ENCODE results near the gene CAMTA1. TPM values are rescaled to one million over a fixed set of nuclear protein-coding genes. Genes with fewer than 3 reads are reported as not detected.

The CAMTA1 gene
- total RNA-seq, 2 experiments from 2014 or later: 43.9 to 73.3 TPM

DNA sequence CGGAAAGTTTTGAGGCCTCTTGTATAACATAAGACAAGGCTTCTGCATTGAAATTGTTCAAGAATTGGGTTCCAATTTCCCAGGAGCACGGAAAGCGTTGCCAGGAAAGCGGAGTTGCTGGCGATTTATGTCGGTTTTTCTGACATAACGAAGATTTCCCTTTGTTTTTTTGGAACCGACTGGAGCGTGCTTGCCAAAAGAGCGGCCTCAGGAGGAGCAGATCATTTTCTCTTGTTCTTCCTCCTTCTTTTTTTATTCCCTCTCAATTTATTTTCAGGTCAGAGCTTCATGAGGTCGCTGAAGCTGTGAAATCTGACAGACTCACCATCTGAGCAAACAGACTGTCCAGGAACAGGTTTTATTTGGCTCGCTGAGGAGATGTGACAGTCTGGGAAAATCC, 275.5 kb downstream of the CAMTA1 start:
- no peak overlapping the region for H3K27ac ChIP-seq (ENCODE audit: low read depth, low read length, poor library complexity, severe bottlenecking)
- POLR2A ChIA-PET: no interaction called here
- H3K4me3 ChIP-seq (ENCODE audit: low read depth, low read length, poor library complexity, severe bottlenecking): no peak overlapping the region
- no peaks in the 10 kb centered on the region for H3K36me3 ChIP-seq (ENCODE audit: insufficient read depth, low read length)
- no TSS peak for BruUV-seq (replicated peaks)
- H3K9me3 ChIP-seq (ENCODE audit: low read length): no peaks in the 10 kb centered on the region
- H3K9me2 ChIP-seq (ENCODE audit: insufficient read depth, low read length): no peaks in the 10 kb centered on the region
- no peaks in the 10 kb centered on the region for H3K79me2 ChIP-seq (ENCODE audit: insufficient read depth, low read depth, low read length)
- TF ChIP-seq, protein P1, sequence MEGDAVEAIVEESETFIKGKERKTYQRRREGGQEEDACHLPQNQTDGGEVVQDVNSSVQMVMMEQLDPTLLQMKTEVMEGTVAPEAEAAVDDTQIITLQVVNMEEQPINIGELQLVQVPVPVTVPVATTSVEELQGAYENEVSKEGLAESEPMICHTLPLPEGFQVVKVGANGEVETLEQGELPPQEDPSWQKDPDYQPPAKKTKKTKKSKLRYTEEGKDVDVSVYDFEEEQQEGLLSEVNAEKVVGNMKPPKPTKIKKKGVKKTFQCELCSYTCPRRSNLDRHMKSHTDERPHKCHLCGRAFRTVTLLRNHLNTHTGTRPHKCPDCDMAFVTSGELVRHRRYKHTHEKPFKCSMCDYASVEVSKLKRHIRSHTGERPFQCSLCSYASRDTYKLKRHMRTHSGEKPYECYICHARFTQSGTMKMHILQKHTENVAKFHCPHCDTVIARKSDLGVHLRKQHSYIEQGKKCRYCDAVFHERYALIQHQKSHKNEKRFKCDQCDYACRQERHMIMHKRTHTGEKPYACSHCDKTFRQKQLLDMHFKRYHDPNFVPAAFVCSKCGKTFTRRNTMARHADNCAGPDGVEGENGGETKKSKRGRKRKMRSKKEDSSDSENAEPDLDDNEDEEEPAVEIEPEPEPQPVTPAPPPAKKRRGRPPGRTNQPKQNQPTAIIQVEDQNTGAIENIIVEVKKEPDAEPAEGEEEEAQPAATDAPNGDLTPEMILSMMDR (conservative IDR thresholded peaks at IDR 0.05; ENCODE audit: low read length): no peak
- no peak for TF ChIP-seq EZH2phosphoT487 (IDR thresholded peaks at IDR 0.05; ENCODE audit: borderline replicate concordance, low read depth, low read length)
- intact Hi-C loops (cut with micrococcal nuclease; ENCODE audit: unreplicated experiment): no loop called here
- no peak overlapping the region for H3K4me2 ChIP-seq (ENCODE audit: low read length)
- no peaks in the 10 kb centered on the region for H3K4me1 ChIP-seq (ENCODE audit: insufficient read depth, low read length, poor library complexity, severe bottlenecking)
- CTCF ChIA-PET (ENCODE audit: unreplicated experiment): no interaction called here
- H4K20me1 ChIP-seq (ENCODE audit: insufficient read depth, low read length): no peaks in the 10 kb centered on the region
- no peak overlapping the region for H2AFZ ChIP-seq (ENCODE audit: low read length)
- DNase-seq (ENCODE audit: low spot score): no peak

DNA sequence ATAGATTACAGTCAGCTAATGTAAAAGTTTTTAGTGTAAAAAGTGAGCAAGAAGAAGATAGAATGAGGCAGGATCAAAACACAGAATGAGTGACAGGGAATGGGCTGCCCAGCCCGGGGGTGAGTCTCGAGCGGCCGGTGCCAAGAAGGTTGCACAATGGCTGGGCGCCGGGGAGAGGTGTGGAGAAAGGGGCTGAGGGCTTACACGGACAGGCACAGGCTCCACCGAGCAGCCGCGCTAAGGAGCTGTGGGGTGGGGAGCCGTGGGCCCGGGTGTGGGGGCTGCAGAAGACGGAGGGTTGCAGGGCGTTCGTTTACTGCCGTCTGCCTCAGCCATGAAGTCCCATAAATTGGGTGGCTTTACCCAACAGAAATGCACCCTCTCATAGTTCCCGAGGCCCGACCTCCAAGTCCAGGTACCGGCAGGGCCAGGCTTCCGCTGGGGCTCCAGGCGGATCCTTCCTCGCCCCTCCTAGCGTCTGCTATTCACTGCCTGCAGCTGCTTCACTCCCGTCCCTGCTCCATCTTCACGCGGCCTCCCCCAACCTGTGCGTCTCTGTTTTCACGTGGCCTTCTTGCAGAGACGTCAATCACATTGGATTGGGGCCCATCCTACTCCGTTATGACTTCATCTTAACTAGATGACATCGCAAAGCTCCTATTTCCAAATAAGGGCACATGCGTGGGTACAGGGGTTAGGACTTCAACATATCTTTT, 277.2 kb downstream of the CAMTA1 start:
- no peaks in the 10 kb centered on the region for H3K9me2 ChIP-seq (ENCODE audit: insufficient read depth, low read length)
- no peaks in the 10 kb centered on the region for H3K4me1 ChIP-seq (ENCODE audit: insufficient read depth, low read length, poor library complexity, severe bottlenecking)
- ChIA-PET CTCF (ENCODE audit: unreplicated experiment) (no interaction called here), POLR2A (no interaction called here)
- TF ChIP-seq EZH2phosphoT487 (IDR thresholded peaks at IDR 0.05; ENCODE audit: borderline replicate concordance, low read depth, low read length): no peak
- TF ChIP-seq, protein P1 (conservative IDR thresholded peaks at IDR 0.05; ENCODE audit: low read length): no peak
- no peaks in the 10 kb centered on the region for H3K36me3 ChIP-seq (ENCODE audit: insufficient read depth, low read length)
- DNase-seq (ENCODE audit: low spot score): no peak
- no peaks in the 10 kb centered on the region for H3K79me2 ChIP-seq (ENCODE audit: insufficient read depth, low read depth, low read length)
- no peak overlapping the region for H3K27ac ChIP-seq (ENCODE audit: low read depth, low read length, poor library complexity, severe bottlenecking)
- no peaks in the 10 kb centered on the region for H4K20me1 ChIP-seq (ENCODE audit: insufficient read depth, low read length)
- intact Hi-C loops (cut with micrococcal nuclease; ENCODE audit: unreplicated experiment): no loop called here
- H3K9me3 ChIP-seq (ENCODE audit: low read length): no peaks in the 10 kb centered on the region
- H3K4me2 ChIP-seq (ENCODE audit: low read length): no peak overlapping the region
- no peak overlapping the region for H3K4me3 ChIP-seq (ENCODE audit: low read depth, low read length, poor library complexity, severe bottlenecking)
- H2AFZ ChIP-seq (ENCODE audit: low read length): no peak overlapping the region
- no TSS peak for BruUV-seq (replicated peaks)

DNA sequence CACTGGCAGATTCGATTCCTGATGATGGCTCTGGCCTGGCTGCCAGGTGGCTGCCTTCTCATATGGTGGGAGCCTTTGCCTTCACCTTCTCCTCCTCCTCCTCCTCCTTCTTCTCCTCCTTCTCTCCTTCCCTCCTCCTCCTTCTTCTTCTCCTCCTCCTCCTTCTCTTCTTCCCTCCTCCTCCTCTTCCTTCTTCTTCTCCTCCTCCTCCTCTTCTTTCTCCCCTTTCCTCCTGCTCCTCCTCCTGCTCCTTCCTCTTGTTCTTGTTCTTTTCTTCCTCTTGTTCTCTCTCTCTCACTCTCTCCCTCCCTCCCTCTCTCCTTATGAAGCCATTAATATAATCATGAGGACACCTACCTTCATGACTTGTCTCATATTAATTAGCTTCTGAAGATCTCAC, 278.7 kb downstream of the CAMTA1 start:
- Histone ChIP-seq H3K4me3 (ENCODE audit: low read depth, low read length, poor library complexity, severe bottlenecking) (no peak overlapping the region), H3K36me3 (ENCODE audit: insufficient read depth, low read length) (no peaks in the 10 kb centered on the region), H3K79me2 (ENCODE audit: insufficient read depth, low read depth, low read length) (no peaks in the 10 kb centered on the region), H3K9me3 (ENCODE audit: low read length) (no peaks in the 10 kb centered on the region), H3K9me2 (ENCODE audit: insufficient read depth, low read length) (no peaks in the 10 kb centered on the region), H3K27ac (ENCODE audit: low read depth, low read length, poor library complexity, severe bottlenecking) (no peak overlapping the region), H4K20me1 (ENCODE audit: insufficient read depth, low read length) (no peaks in the 10 kb centered on the region), H3K4me2 (ENCODE audit: low read length) (no peak overlapping the region), H3K4me1 (ENCODE audit: insufficient read depth, low read length, poor library complexity, severe bottlenecking) (no peaks in the 10 kb centered on the region), H2AFZ (ENCODE audit: low read length) (no peak overlapping the region)
- TF ChIP-seq, protein P1 (conservative IDR thresholded peaks at IDR 0.05; ENCODE audit: low read length): no peak
- no peak for TF ChIP-seq EZH2phosphoT487 (IDR thresholded peaks at IDR 0.05; ENCODE audit: borderline replicate concordance, low read depth, low read length)
- CTCF ChIA-PET (ENCODE audit: unreplicated experiment): no interaction called here
- intact Hi-C loops (cut with micrococcal nuclease; ENCODE audit: unreplicated experiment): no loop called here
- POLR2A ChIA-PET: no interaction called here
- no peak for DNase-seq (ENCODE audit: low spot score)
- no TSS peak for BruUV-seq (replicated peaks)
